Vagina (tissue), 2 donors: Measurements from ENCODE around the gene NCDN. TPM values are rescaled to one million over a fixed set of nuclear protein-coding genes. Genes with fewer than 3 reads are reported as not detected.

Experiments
- DNase-seq, 2 donors: peaks; one replicate each; pipeline ENCODE4 v3.0.0-alpha.2; 2017; ENCODE audit errors: extremely low spot score in 2 of 2
- H3K27ac ChIP-seq: fragments of 200-600 bp; sonication (generic); one replicate; pipeline ENCODE4 v1.5.1; 2019
- H3K27me3 ChIP-seq: fragments of 200-600 bp; sonication (generic); one replicate; pipeline ENCODE4 v1.5.1; 2019
- H3K36me3 ChIP-seq, 2 donors: fragments of 200-600 bp; sonication (generic); one replicate each; pipeline ENCODE4 v1.5.1; 2017 to 2019
- H3K4me1 ChIP-seq: fragments of 200-600 bp; sonication (generic); one replicate; pipeline ENCODE4 v1.5.1; 2019
- H3K4me3 ChIP-seq, 2 donors: fragments of 200-600 bp; sonication (generic); 1 replicate in 1 of 2; 2 replicates in 1 of 2; pipeline ENCODE4 v1.5.1; 2016 to 2019
- H3K9me3 ChIP-seq: fragments of 200-600 bp; sonication (generic); one replicate; pipeline ENCODE4 v1.5.1; 2019
- POLR2A ChIP-seq, 2 donors: fragments of 450-650 bp; IDR thresholded peaks; one replicate each; pipeline ENCODE4 v1.6.1; 2017; ENCODE audit warnings: antibody characterized with exemption in 2 of 2, mild to moderate bottlenecking in 2 of 2, moderate library complexity in 2 of 2
- POLR2AphosphoS5 ChIP-seq, 2 donors: sonication (generic); formaldehyde crosslinking; IDR thresholded peaks; one replicate each; pipeline ENCODE4 v1.9.0; 2017; ENCODE audit warnings: antibody characterized with exemption in 2 of 2, mild to moderate bottlenecking in 2 of 2, low read depth in 1 of 2; ENCODE audit not compliant: insufficient read depth in 1 of 2
- intact Hi-C: fragments of 100-400 bp; cut with DNase I; formaldehyde crosslinking; loops from one replicate; pipeline ENCODE4 v1.15.1; 2023
- total RNA-seq: library from RNA; depleted of rRNA; stranded (reverse); fragments of >200 nt; gene quantifications from one replicate; pipeline ENCODE4 v1.2.3, GENCODE V29; 2016
- TF ChIP-seq, protein P1 (sequence below), 3 experiments: fragments of 450-650 bp in 2 of 3; fragments of 200-600 bp in 1 of 3; sonication (generic) in 1 of 3; IDR thresholded peaks; one replicate each; pipeline ENCODE4 v1.5.1; 2017 to 2019; ENCODE audit warnings: antibody characterized with exemption in 3 of 3, mild to moderate bottlenecking in 2 of 3, moderate library complexity in 2 of 3

The NCDN gene, protein sequence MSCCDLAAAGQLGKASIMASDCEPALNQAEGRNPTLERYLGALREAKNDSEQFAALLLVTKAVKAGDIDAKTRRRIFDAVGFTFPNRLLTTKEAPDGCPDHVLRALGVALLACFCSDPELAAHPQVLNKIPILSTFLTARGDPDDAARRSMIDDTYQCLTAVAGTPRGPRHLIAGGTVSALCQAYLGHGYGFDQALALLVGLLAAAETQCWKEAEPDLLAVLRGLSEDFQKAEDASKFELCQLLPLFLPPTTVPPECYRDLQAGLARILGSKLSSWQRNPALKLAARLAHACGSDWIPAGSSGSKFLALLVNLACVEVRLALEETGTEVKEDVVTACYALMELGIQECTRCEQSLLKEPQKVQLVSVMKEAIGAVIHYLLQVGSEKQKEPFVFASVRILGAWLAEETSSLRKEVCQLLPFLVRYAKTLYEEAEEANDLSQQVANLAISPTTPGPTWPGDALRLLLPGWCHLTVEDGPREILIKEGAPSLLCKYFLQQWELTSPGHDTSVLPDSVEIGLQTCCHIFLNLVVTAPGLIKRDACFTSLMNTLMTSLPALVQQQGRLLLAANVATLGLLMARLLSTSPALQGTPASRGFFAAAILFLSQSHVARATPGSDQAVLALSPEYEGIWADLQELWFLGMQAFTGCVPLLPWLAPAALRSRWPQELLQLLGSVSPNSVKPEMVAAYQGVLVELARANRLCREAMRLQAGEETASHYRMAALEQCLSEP
- 24.8 TPM for total RNA-seq

DNA sequence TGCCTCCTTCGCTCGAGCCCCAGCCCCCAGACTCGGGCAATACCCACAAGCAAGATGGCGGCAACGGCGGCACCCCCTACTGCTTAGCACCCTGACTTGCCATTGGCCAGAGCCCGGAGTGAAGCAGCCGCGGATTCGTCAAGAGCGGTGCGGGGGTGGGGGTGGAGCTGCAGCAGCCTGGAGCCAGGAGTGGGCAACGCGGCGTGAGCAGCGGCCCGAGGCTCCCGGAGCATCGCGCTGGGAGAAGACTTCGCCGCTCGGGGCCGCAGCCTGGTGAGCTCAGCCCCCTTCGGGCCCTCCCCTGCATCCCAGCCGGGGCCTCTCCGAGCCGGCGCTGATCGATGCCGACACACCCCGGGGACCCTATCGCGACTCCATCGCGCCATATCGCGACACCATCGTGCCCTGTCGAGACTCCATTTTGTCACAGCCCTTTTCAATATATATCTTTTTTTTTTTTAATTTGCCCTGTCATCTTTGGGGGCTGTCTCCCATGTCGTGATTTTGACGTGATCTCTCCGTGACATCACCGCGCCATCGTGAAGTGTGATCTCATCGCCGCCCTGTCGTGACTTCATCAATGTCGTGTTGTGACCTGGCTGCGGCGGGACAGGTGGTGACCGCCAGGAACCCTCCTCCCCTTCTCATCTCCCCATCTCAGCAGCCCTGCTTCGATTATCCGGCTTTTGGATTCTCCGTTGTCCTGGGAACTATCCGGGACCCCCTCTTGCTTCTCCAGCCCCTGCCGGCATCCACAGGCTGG lies at the start of gene NCDN:
TSS of gene NCDN (plus strand) at position 189 of the 763 bp plus-strand sequence. CDS start at position 581, 392 bp downstream.
- H3K9me3 ChIP-seq = no peaks in the 10 kb centered on the region
- TF ChIP-seq, protein P1, sequence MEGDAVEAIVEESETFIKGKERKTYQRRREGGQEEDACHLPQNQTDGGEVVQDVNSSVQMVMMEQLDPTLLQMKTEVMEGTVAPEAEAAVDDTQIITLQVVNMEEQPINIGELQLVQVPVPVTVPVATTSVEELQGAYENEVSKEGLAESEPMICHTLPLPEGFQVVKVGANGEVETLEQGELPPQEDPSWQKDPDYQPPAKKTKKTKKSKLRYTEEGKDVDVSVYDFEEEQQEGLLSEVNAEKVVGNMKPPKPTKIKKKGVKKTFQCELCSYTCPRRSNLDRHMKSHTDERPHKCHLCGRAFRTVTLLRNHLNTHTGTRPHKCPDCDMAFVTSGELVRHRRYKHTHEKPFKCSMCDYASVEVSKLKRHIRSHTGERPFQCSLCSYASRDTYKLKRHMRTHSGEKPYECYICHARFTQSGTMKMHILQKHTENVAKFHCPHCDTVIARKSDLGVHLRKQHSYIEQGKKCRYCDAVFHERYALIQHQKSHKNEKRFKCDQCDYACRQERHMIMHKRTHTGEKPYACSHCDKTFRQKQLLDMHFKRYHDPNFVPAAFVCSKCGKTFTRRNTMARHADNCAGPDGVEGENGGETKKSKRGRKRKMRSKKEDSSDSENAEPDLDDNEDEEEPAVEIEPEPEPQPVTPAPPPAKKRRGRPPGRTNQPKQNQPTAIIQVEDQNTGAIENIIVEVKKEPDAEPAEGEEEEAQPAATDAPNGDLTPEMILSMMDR (IDR thresholded peaks at IDR 0.05) = no peak
- peak in 1 of 2 donors; percentile 57 for TF ChIP-seq POLR2A (IDR thresholded peaks at IDR 0.05)
- TF ChIP-seq POLR2AphosphoS5 (IDR thresholded peaks at IDR 0.05; ENCODE audit: insufficient read depth in 1 of 2, low read depth in 1 of 2) = peak; percentile 80 to 87
- peak within 1 kb of the TSS; percentile 95 for H3K27ac ChIP-seq
- DNase-seq = peak in 1 of 2 donors; percentile 98
- peak within 1 kb of the TSS; percentile 87 to 94 for H3K4me3 ChIP-seq
- peaks cover 0 to 3% of the 10 kb centered on the region in 2 donors for H3K36me3 ChIP-seq
- H3K4me1 ChIP-seq = peaks cover 72% of the 10 kb centered on the region
- intact Hi-C loops = no loop called here
- H3K27me3 ChIP-seq = no peaks in the 10 kb centered on the region

DNA sequence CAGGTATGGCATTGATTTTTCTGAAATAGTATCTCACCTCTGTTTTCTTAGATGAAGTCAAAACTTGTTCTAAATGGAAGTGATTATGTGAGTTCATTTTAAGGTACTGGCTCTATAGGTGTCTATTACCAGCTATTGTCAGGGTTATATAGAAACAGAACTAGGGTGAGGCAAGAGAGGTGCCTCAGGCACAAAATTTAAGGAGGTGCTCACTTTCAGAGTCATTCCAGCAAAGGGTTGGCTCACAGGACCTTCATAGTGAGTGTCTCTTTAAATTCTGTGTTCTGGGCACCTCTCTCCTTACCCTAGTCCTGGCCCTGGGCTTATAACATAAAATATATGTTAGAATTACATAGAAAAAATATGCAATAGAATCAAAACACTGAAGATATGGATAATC lies 49.7 kb upstream of the NCDN start:
- Histone ChIP-seq H3K27ac (no peak overlapping the region), H3K27me3 (no peaks in the 10 kb centered on the region), H3K4me3 (no peak overlapping the region), H3K36me3 (no peaks in the 10 kb centered on the region), H3K9me3 (no peaks in the 10 kb centered on the region), H3K4me1 (peaks cover 38% of the 10 kb centered on the region)
- intact Hi-C loops = no loop called here
- DNase-seq = no peak
- no peak for TF ChIP-seq POLR2A (IDR thresholded peaks at IDR 0.05)
- no peak for TF ChIP-seq POLR2AphosphoS5 (IDR thresholded peaks at IDR 0.05; ENCODE audit: insufficient read depth in 1 of 2, low read depth in 1 of 2)
- TF ChIP-seq, protein P1 (IDR thresholded peaks at IDR 0.05) = no peak

DNA sequence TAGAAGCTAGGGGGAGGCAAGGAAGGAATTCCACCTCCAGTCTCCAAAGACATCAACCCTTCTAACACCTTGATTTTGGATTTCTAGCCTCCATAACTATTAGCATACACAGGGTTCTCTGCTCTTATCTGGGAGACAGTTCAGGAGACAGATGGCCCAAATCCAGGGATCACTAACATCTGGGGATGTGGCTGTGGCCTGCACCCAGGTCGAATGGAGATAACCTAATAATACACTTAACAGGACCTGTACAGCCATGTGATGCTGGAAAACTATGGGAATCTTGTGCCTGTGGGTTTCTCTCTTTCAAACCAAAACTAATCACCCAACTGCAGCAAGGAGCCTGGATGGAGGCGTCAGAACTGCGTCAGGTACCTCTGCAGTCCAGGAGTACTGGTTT lies 48.0 kb upstream of the NCDN start:
- H3K36me3 ChIP-seq = no peaks in the 10 kb centered on the region
- peaks cover 38% of the 10 kb centered on the region for H3K4me1 ChIP-seq
- H3K9me3 ChIP-seq = no peaks in the 10 kb centered on the region
- no peaks in the 10 kb centered on the region for H3K27me3 ChIP-seq
- no peak for TF ChIP-seq POLR2AphosphoS5 (IDR thresholded peaks at IDR 0.05; ENCODE audit: insufficient read depth in 1 of 2, low read depth in 1 of 2)
- TF ChIP-seq, protein P1 (IDR thresholded peaks at IDR 0.05) = no peak
- no peak for TF ChIP-seq POLR2A (IDR thresholded peaks at IDR 0.05)
- H3K27ac ChIP-seq = no peak overlapping the region
- intact Hi-C loops = no loop called here
- no peak for DNase-seq
- no peak overlapping the region for H3K4me3 ChIP-seq

DNA sequence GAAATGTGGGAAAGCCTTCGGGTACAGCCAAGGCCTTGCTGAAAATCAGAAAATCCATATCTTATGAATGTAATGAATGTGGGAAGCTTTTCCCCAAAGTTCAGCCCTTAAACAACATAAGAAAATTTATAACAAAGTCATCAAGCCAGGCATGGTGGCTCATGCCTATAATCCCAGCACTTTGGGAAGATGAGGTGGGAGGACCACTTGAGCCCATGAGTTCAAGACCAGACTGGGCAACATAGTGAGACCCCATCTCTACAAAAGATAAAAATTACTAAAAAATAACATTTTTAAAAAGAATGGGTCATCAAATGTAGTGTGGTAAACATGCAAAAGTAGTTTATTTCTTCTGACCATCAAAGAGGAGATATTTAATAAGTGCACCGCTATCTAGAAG lies 46.3 kb upstream of the NCDN start:
- intact Hi-C loops = no loop called here

More for the DNA sequence above, 46.3 kb upstream of the NCDN start:
- Histone ChIP-seq H3K27ac (no peak overlapping the region), H3K4me1 (peaks cover 29% of the 10 kb centered on the region), H3K9me3 (no peaks in the 10 kb centered on the region), H3K27me3 (no peaks in the 10 kb centered on the region), H3K4me3 (no peak overlapping the region), H3K36me3 (no peaks in the 10 kb centered on the region)
- no peak for DNase-seq
- no peak for TF ChIP-seq POLR2A (IDR thresholded peaks at IDR 0.05)
- TF ChIP-seq POLR2AphosphoS5 (IDR thresholded peaks at IDR 0.05; ENCODE audit: insufficient read depth in 1 of 2, low read depth in 1 of 2) = no peak
- TF ChIP-seq, protein P1 (IDR thresholded peaks at IDR 0.05) = no peak
